ENCODE data around the gene KLC4.
"Not testable (repeated sequence)": the region's sequence is repeated elsewhere in the genome, so short reads cannot be mapped to it uniquely, and the experiment has no call there.

The KLC4 gene

GRCh38 chr6:43093436-43094289 is 34.2 kb downstream of the KLC4 start:
- no peak for DNase-seq (ENCODE audit: low read depth in 2 of 2)

GRCh38 chr6:43095939-43096338 is 36.5 kb downstream of the KLC4 start:
- DNase-seq (ENCODE audit: low read depth in 2 of 2) = no peak

GRCh38 chr6:43096451-43097097 is 37.1 kb downstream of the KLC4 start:
- DNase-seq (ENCODE audit: low read depth in 2 of 2) = no peak

- DNase-seq (ENCODE audit: low read depth in 2 of 2) = no peak
Measured at GRCh38 chr6:43097098-43097489, 37.7 kb downstream of the KLC4 start.

GRCh38 chr6:43097502-43097901 is 38.1 kb downstream of the KLC4 start:
- no peak for DNase-seq (ENCODE audit: low read depth in 2 of 2)

- no peak for DNase-seq (ENCODE audit: low read depth in 2 of 2)
Measured at GRCh38 chr6:43101497-43101896, 42.1 kb downstream of the KLC4 start.

GRCh38 chr6:43103253-43103876 is 43.9 kb downstream of the KLC4 start:
- no peak for DNase-seq (ENCODE audit: low read depth in 2 of 2)

- no peak for DNase-seq (ENCODE audit: low read depth in 2 of 2)
Measured at GRCh38 chr6:43105538-43106222, 46.2 kb downstream of the KLC4 start.

- no peak for DNase-seq (ENCODE audit: low read depth in 2 of 2)
Measured at GRCh38 chr6:43107344-43108062, 48.1 kb downstream of the KLC4 start.

- no peak for DNase-seq (ENCODE audit: low read depth in 2 of 2)
Measured at GRCh38 chr6:43113431-43114260, 54.2 kb downstream of the KLC4 start.

- DNase-seq (ENCODE audit: low read depth in 2 of 2) = no peak
Measured at GRCh38 chr6:43115365-43115764, 55.9 kb downstream of the KLC4 start.

- not testable (repeated sequence) for DNase-seq (ENCODE audit: low read depth in 2 of 2)
Measured at GRCh38 chr6:43117466-43117865, 58.0 kb downstream of the KLC4 start.

- DNase-seq (ENCODE audit: low read depth in 2 of 2) = no peak
Measured at GRCh38 chr6:43119482-43119881, 60.1 kb downstream of the KLC4 start.

- no peak for DNase-seq (ENCODE audit: low read depth in 2 of 2)
Measured at GRCh38 chr6:43120101-43120763, 60.8 kb downstream of the KLC4 start.

- DNase-seq (ENCODE audit: low read depth in 2 of 2) = no peak
Measured at GRCh38 chr6:43120944-43121913, 61.8 kb downstream of the KLC4 start.

- no peak for DNase-seq (ENCODE audit: low read depth in 2 of 2)
Measured at GRCh38 chr6:43122146-43122545, 62.7 kb downstream of the KLC4 start.

GRCh38 chr6:43123461-43124314 is 64.3 kb downstream of the KLC4 start:
- no peak for DNase-seq (ENCODE audit: low read depth in 2 of 2)

- no peak for DNase-seq (ENCODE audit: low read depth in 2 of 2)
Measured at GRCh38 chr6:43124481-43124880, 65.0 kb downstream of the KLC4 start.
